HepG2 (cell line): ENCODE results near the gene GPR148. TPM values are rescaled to one million over a fixed set of nuclear protein-coding genes. Genes with fewer than 3 reads are reported as not detected.

ENCODE experiments used
- ATAC-seq: fragments of 200-7000 bp; cut with Tn5 transposase; 3 replicates; pipeline ENCODE4 v1.9.1; 2020; ENCODE audit warnings: mild to moderate bottlenecking, moderate library complexity
- BruUV-seq: library from RNA; stranded (reverse); fragments of 400-500 nt; replicated peaks from 2 replicates; lab custom pipeline; 2021; lab: Mats Ljungman, UMichigan
- CTCF ChIA-PET: fragments of 300-600 bp; formaldehyde crosslinking; extraction: SDS; loops from one replicate; lab custom pipeline; 2021; ENCODE audit warnings: low total read pairs, inconsistent platforms, low intra/inter-chr PET ratio; lab: Yijun Ruan, JAX
- POLR2A ChIA-PET: fragments of 350-600 bp; sonication (Branson Sonifier 250); formaldehyde crosslinking; loops from one replicate; lab custom pipeline; 2020; ENCODE audit warnings: antibody characterized with exemption, inconsistent platforms; lab: Yijun Ruan, JAX
- DNase-seq: peaks from one replicate; pipeline ENCODE4 v3.0.0-alpha.2; 2015; ENCODE audit warnings: low spot score
- FAIRE-seq: peaks from 3 replicates; lab custom pipeline; 2011; peaks lifted over from hg19 to GRCh38; lab: Jason Lieb, UNC
- H2AFZ ChIP-seq: one replicate; pipeline ENCODE4 v1.6.1; 2011; ENCODE audit warnings: low read length, inconsistent platforms
- H3K27ac ChIP-seq: fragments of 300-600 bp; 3 replicates; pipeline ENCODE4 v1.8.0; 2011; ENCODE audit warnings: mixed run types, mild to moderate bottlenecking, mixed read lengths, low read length, inconsistent platforms; ENCODE audit not compliant: insufficient read depth; ENCODE audit errors: extremely low read length
- H3K27me3 ChIP-seq, 2 experiments: fragments of 200-600 bp in 1 of 2; 2 replicates in 1 of 2; 3 replicates in 1 of 2; pipeline versions ENCODE4 v1.6.0 to v1.8.0; 2011; ENCODE audit warnings: low read length in 2 of 2, mild to moderate bottlenecking in 2 of 2, moderate library complexity in 2 of 2, inconsistent platforms in 1 of 2; ENCODE audit not compliant: insufficient read depth in 2 of 2, control insufficient read depth in 1 of 2
- H3K36me3 ChIP-seq, 2 experiments: fragments of 200-600 bp in 1 of 2; replicated peaks in 1 of 2; 2 replicates in 1 of 2; 3 replicates in 1 of 2; pipeline versions ENCODE4 v1.5.1 to v1.8.0; 2011; ENCODE audit warnings: low read length in 2 of 2, inconsistent platforms in 1 of 2; ENCODE audit not compliant: insufficient read depth in 2 of 2, control insufficient read depth in 1 of 2
- H3K4me1 ChIP-seq: 2 replicates; pipeline ENCODE4 v1.5.1; 2012; ENCODE audit warnings: low read length, inconsistent platforms; ENCODE audit not compliant: insufficient read depth
- H3K4me2 ChIP-seq: 2 replicates; pipeline ENCODE4 v1.6.0; 2011; ENCODE audit warnings: low read depth, low read length, inconsistent platforms
- H3K4me3 ChIP-seq, 3 experiments: fragments of 200-600 bp in 1 of 3; sonication (generic), shearing (Covaris generic) in 1 of 3; replicated peaks in 1 of 3; 2 replicates each; pipeline ENCODE4 v1.5.1; 2011 to 2016; ENCODE audit warnings: low read length in 3 of 3, inconsistent platforms in 2 of 3, low read depth in 2 of 3, mild to moderate bottlenecking in 2 of 3, control low read depth in 1 of 3, mixed read lengths in 1 of 3; ENCODE audit not compliant: insufficient read depth in 1 of 3
- H3K79me2 ChIP-seq: one replicate; pipeline ENCODE4 v1.6.1; 2011; ENCODE audit warnings: low read length, inconsistent platforms; ENCODE audit not compliant: insufficient read depth
- H3K9ac ChIP-seq: 2 replicates; pipeline ENCODE4 v1.6.0; 2011; ENCODE audit warnings: mild to moderate bottlenecking, low read depth, low read length, inconsistent platforms; ENCODE audit not compliant: insufficient read depth
- H3K9me3 ChIP-seq: 2 replicates; pipeline ENCODE4 v1.5.1; 2012; ENCODE audit warnings: mild to moderate bottlenecking, low read length
- H4K20me1 ChIP-seq: 2 replicates; pipeline ENCODE4 v1.6.0; 2011; ENCODE audit warnings: inconsistent platforms, mild to moderate bottlenecking, low read length, moderate library complexity; ENCODE audit not compliant: insufficient read depth
- MIER3 ChIP-seq: IDR thresholded peaks from 2 replicates; pipeline ENCODE4 v1.6.1; 2016; ENCODE audit warnings: missing compliant biosample characterization, borderline replicate concordance
- POLR2AphosphoS2 ChIP-seq: IDR thresholded peaks from 2 replicates; pipeline ENCODE4 v1.6.1; 2011; ENCODE audit warnings: low read depth, low read length, improper control_type of control experiment
- ZNF780A ChIP-seq: sonication (generic); formaldehyde crosslinking; IDR thresholded peaks from 2 replicates; pipeline ENCODE4 v1.8.0; 2022; ENCODE audit warnings: mild to moderate bottlenecking, missing genetic modification reagents, moderate library complexity
- WGBS: methylation state at CpG from one replicate; pipeline ENCODE4 v1.1.6; 2017; ENCODE audit warnings: low lambda C conversion rate; 5-methylcytosine and 5-hydroxymethylcytosine counted together
- in situ Hi-C: cut with HindIII; loops from 2 replicates; pipeline ENCODE4 v1.10.0; 2017; ENCODE audit warnings: low pct_unique_long_range_greater_than_20kb; ENCODE audit not compliant: extremely low pct_ligation_motif_present
- intact Hi-C: fragments of 100-400 bp; cut with micrococcal nuclease; formaldehyde crosslinking; loops from one replicate; pipeline ENCODE4 v1.10.0; 2022; ENCODE audit not compliant: unreplicated experiment
- polyA plus RNA-seq, 8 experiments: library from polyadenylated mRNA; depleted of rRNA in 3 of 8; stranded (reverse) in 7 of 8; unstranded in 1 of 8; fragments of >200 nt; fragmentation: Illumina TruSeq in 4 of 8; extraction: Trizol in 4 of 8; gene quantifications; 2 replicates each; pipeline versions ENCODE4 v1.2.1 to v1.2.3, GENCODE V29; 2011 to 2016; ENCODE audit warnings: low read depth in 4 of 8, missing spikeins in 1 of 8, mixed read lengths in 1 of 8; ENCODE audit not compliant: insufficient read depth in 1 of 8
- total RNA-seq, 5 experiments: library from RNA; depleted of rRNA; stranded (reverse); fragments of >200 nt; fragmentation: Illumina TruSeq; extraction: Trizol; gene quantifications; 2 replicates each; pipeline ENCODE4 v1.2.3, GENCODE V29; 2016; ENCODE audit warnings: low read depth in 1 of 5
- TF ChIP-seq, protein P1 (sequence below): sonication (generic); formaldehyde crosslinking; IDR thresholded peaks from 2 replicates; pipeline ENCODE4 v1.5.0; 2020; ENCODE audit warnings: mild to moderate bottlenecking, missing genetic modification reagents, moderate library complexity
- TF ChIP-seq, protein P2 (sequence below): sonication (generic); formaldehyde crosslinking; IDR thresholded peaks from 2 replicates; pipeline ENCODE4 v1.5.0; 2020; ENCODE audit warnings: mild to moderate bottlenecking, missing genetic modification reagents

The GPR148 gene
- total and polyA plus RNA-seq, 2 of the 13 experiments (the other 11 are each of a cell fraction or from before 2014, with no cell fraction given) = not detected

DNA sequence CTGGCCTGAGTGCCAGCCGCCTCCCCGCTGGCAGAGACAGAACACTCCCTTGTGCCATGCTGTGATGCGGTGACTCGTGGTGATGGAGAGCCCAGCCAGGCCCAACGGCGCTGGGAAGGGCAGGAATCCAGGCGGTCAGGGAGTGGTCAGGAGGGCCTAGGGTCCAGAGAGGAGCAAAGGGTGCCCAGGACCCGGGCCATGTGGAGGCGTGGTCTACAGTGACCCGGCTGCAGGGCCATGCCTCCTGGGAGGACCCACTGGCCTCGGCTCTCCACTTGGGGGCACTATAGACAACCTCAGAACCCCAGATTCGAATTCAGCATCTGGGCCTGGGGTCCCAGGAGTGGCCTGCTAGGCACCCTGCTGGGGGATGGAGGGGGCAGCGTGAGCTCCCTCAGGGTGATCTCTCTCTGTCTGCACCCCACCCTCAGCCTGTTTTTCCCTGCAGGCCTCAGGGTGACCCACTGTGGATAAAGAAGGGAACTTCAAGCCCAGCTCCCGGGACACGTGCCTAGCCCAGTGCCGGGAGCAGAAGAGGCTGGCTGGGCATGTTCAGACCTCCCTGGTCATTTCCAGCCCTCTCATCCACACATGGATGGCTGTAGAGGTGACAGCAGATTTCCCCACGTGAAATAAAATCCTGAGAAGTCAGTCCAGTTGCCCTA is 39.5 kb downstream of the GPR148 start:
- H2AFZ ChIP-seq = no peak overlapping the region
- in situ Hi-C loops (no loop called here), intact Hi-C loops (no loop called here)
- H3K4me3 ChIP-seq = no peak overlapping the region
- ATAC-seq (peak; percentile 66), DNase-seq (no peak), FAIRE-seq (no peak)
- H3K9ac ChIP-seq = no peak overlapping the region
- BruUV-seq = no TSS peak
- ChIA-PET POLR2A (no interaction called here), CTCF (no interaction called here)
- no peak overlapping the region for H3K4me2 ChIP-seq
- 79% methylated on average over 5 of the region's 17 CpGs for WGBS
- no peak overlapping the region for H3K27ac ChIP-seq
- H3K36me3 ChIP-seq = no peaks in the 10 kb centered on the region
- H3K4me1 ChIP-seq = no peaks in the 10 kb centered on the region
- H3K9me3 ChIP-seq = no peaks in the 10 kb centered on the region
- H3K27me3 ChIP-seq = peaks cover 1 to 9% of the 10 kb centered on the region in 2 experiments; a peak in 2 of 5 replicates
- H4K20me1 ChIP-seq = no peaks in the 10 kb centered on the region
- H3K79me2 ChIP-seq = no peaks in the 10 kb centered on the region
- TF ChIP-seq, protein P1, sequence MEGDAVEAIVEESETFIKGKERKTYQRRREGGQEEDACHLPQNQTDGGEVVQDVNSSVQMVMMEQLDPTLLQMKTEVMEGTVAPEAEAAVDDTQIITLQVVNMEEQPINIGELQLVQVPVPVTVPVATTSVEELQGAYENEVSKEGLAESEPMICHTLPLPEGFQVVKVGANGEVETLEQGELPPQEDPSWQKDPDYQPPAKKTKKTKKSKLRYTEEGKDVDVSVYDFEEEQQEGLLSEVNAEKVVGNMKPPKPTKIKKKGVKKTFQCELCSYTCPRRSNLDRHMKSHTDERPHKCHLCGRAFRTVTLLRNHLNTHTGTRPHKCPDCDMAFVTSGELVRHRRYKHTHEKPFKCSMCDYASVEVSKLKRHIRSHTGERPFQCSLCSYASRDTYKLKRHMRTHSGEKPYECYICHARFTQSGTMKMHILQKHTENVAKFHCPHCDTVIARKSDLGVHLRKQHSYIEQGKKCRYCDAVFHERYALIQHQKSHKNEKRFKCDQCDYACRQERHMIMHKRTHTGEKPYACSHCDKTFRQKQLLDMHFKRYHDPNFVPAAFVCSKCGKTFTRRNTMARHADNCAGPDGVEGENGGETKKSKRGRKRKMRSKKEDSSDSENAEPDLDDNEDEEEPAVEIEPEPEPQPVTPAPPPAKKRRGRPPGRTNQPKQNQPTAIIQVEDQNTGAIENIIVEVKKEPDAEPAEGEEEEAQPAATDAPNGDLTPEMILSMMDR = peak; percentile 30
- TF ChIP-seq ZNF780A (no peak), MIER3 (no peak), POLR2AphosphoS2 (no peak)
- TF ChIP-seq, protein P2, sequence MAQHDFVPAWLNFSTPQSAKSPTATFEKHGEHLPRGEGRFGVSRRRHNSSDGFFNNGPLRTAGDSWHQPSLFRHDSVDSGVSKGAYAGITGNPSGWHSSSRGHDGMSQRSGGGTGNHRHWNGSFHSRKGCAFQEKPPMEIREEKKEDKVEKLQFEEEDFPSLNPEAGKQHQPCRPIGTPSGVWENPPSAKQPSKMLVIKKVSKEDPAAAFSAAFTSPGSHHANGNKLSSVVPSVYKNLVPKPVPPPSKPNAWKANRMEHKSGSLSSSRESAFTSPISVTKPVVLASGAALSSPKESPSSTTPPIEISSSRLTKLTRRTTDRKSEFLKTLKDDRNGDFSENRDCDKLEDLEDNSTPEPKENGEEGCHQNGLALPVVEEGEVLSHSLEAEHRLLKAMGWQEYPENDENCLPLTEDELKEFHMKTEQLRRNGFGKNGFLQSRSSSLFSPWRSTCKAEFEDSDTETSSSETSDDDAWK = no peak
